SH-SY5Y (cell line): ENCODE data around the gene NTM.

Source experiments
- GATA2 ChIP-seq: IDR thresholded peaks from 2 replicates; pipeline ENCODE4 v1.6.1; 2011; ENCODE audit warnings: mild to moderate bottlenecking, low read depth, low read length
- GATA3 ChIP-seq: IDR thresholded peaks from 2 replicates; pipeline ENCODE4 v1.6.1; 2011; ENCODE audit warnings: low read depth, mild to moderate bottlenecking, low read length, moderate library complexity

DNA sequence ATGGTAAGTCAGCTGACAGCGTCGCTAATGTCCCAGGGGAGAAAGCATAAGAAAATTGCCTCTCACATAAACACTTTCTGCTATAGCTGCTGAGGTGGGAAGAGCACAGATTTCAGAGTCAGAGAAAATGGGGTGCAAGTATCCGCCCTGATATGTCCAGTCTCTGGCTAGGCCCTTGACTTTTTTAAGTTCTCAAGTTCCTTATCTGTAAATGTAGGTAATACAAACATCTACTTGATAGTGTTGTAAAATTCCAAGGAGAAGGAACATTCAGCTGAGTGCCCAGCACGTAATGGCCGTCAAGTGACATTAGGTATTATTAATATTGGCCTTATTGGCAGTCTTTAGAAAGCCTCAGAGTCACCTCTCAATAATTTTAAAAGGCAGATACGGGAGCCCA, 143.6 kb downstream of the NTM start:
- TF ChIP-seq GATA3 (no peak), GATA2 (no peak)
